HepG2 (cell line): ENCODE results near the gene MBLAC2. TPM values are rescaled to one million over a fixed set of nuclear protein-coding genes. Genes with fewer than 3 reads are reported as not detected.

ENCODE experiments used
- BCL6 ChIP-seq: IDR thresholded peaks from 2 replicates; pipeline ENCODE4 v1.6.1; 2016; ENCODE audit warnings: missing genetic modification reagents, missing compliant biosample characterization
- ELF1 ChIP-seq: sonication (generic); formaldehyde crosslinking; IDR thresholded peaks from 2 replicates; pipeline ENCODE4 v1.4.0; 2020; ENCODE audit warnings: missing genetic modification reagents
- GABPB1 ChIP-seq: IDR thresholded peaks from 2 replicates; pipeline ENCODE4 v1.6.1; 2016; ENCODE audit warnings: mild to moderate bottlenecking, missing genetic modification reagents, moderate library complexity, missing compliant biosample characterization
- HMGA1 ChIP-seq: sonication (generic); formaldehyde crosslinking; conservative IDR thresholded peaks from 2 replicates; pipeline ENCODE4 v1.4.0; 2020; ENCODE audit warnings: missing genetic modification reagents
- IKZF1 ChIP-seq: fragments of 450-650 bp; IDR thresholded peaks from 2 replicates; pipeline ENCODE4 v1.7.1; 2016
- KDM5B ChIP-seq: sonication (generic); formaldehyde crosslinking; IDR thresholded peaks from 2 replicates; pipeline ENCODE4 v1.4.0; 2020; ENCODE audit warnings: missing genetic modification reagents, mild to moderate bottlenecking, borderline replicate concordance
- MED8 ChIP-seq: sonication (generic); formaldehyde crosslinking; IDR thresholded peaks from 2 replicates; pipeline ENCODE4 v1.8.1; 2023; ENCODE audit warnings: mild to moderate bottlenecking, missing genetic modification reagents; ENCODE audit not compliant: insufficient replicate concordance
- MLLT10 ChIP-seq: sonication (generic); formaldehyde crosslinking; IDR thresholded peaks from 2 replicates; pipeline ENCODE4 v1.4.0; 2020; ENCODE audit warnings: missing genetic modification reagents
- NKX3-1 ChIP-seq: sonication (generic); formaldehyde crosslinking; IDR thresholded peaks from 2 replicates; pipeline ENCODE4 v1.5.0; 2020; ENCODE audit warnings: missing genetic modification reagents
- SOX5 ChIP-seq: IDR thresholded peaks from 2 replicates; pipeline ENCODE4 v1.6.1; 2016; ENCODE audit warnings: borderline replicate concordance
- ZNF232 ChIP-seq: sonication (generic); formaldehyde crosslinking; IDR thresholded peaks from 2 replicates; pipeline ENCODE4 v1.4.0; 2020; ENCODE audit warnings: missing genetic modification reagents, borderline replicate concordance
- ZNF460 ChIP-seq: sonication (generic); formaldehyde crosslinking; IDR thresholded peaks from 2 replicates; pipeline ENCODE4 v1.5.1; 2020; ENCODE audit warnings: missing genetic modification reagents, mild to moderate bottlenecking, borderline replicate concordance
- ZNF549 ChIP-seq: sonication (generic); formaldehyde crosslinking; IDR thresholded peaks from 2 replicates; pipeline ENCODE4 v1.5.0; 2020; ENCODE audit warnings: missing genetic modification reagents
- polyA plus RNA-seq, 8 experiments: library from polyadenylated mRNA; depleted of rRNA in 3 of 8; stranded (reverse) in 7 of 8; unstranded in 1 of 8; fragments of >200 nt; fragmentation: Illumina TruSeq in 4 of 8; extraction: Trizol in 4 of 8; gene quantifications; 2 replicates each; pipeline versions ENCODE4 v1.2.1 to v1.2.3, GENCODE V29; 2011 to 2016; ENCODE audit warnings: low read depth in 4 of 8, missing spikeins in 1 of 8, mixed read lengths in 1 of 8; ENCODE audit not compliant: insufficient read depth in 1 of 8
- total RNA-seq, 5 experiments: library from RNA; depleted of rRNA; stranded (reverse); fragments of >200 nt; fragmentation: Illumina TruSeq; extraction: Trizol; gene quantifications; 2 replicates each; pipeline ENCODE4 v1.2.3, GENCODE V29; 2016; ENCODE audit warnings: low read depth in 1 of 5
- TF ChIP-seq, protein P1 (sequence below): IDR thresholded peaks from 2 replicates; pipeline ENCODE4 v1.6.1; 2018; ENCODE audit warnings: missing genetic modification reagents
- TF ChIP-seq, protein P2 (sequence below): sonication (generic); formaldehyde crosslinking; IDR thresholded peaks from 2 replicates; pipeline ENCODE4 v1.8.0; 2022; ENCODE audit warnings: low read depth, missing genetic modification reagents
- TF ChIP-seq, protein P3 (sequence below): sonication (generic); formaldehyde crosslinking; IDR thresholded peaks from 2 replicates; pipeline ENCODE4 v1.4.0; 2020; ENCODE audit warnings: missing genetic modification reagents
- TF ChIP-seq, protein P4 (sequence below): sonication (generic); formaldehyde crosslinking; IDR thresholded peaks from 2 replicates; pipeline ENCODE4 v1.5.0; 2020; ENCODE audit warnings: mild to moderate bottlenecking, low read depth, missing genetic modification reagents, borderline replicate concordance
- TF ChIP-seq, protein P5 (sequence below): sonication (generic); formaldehyde crosslinking; IDR thresholded peaks from 2 replicates; pipeline ENCODE4 v1.4.0; 2020; ENCODE audit warnings: mild to moderate bottlenecking, missing genetic modification reagents, borderline replicate concordance
- TF ChIP-seq, protein P6 (sequence below): sonication (generic); formaldehyde crosslinking; IDR thresholded peaks from 2 replicates; pipeline ENCODE4 v1.4.0; 2020; ENCODE audit warnings: missing genetic modification reagents, borderline replicate concordance

The MBLAC2 gene
- total and polyA plus RNA-seq, 2 of the 13 experiments (the other 11 are each of a cell fraction or from before 2014, with no cell fraction given), result 2.9 to 4.1 TPM

DNA sequence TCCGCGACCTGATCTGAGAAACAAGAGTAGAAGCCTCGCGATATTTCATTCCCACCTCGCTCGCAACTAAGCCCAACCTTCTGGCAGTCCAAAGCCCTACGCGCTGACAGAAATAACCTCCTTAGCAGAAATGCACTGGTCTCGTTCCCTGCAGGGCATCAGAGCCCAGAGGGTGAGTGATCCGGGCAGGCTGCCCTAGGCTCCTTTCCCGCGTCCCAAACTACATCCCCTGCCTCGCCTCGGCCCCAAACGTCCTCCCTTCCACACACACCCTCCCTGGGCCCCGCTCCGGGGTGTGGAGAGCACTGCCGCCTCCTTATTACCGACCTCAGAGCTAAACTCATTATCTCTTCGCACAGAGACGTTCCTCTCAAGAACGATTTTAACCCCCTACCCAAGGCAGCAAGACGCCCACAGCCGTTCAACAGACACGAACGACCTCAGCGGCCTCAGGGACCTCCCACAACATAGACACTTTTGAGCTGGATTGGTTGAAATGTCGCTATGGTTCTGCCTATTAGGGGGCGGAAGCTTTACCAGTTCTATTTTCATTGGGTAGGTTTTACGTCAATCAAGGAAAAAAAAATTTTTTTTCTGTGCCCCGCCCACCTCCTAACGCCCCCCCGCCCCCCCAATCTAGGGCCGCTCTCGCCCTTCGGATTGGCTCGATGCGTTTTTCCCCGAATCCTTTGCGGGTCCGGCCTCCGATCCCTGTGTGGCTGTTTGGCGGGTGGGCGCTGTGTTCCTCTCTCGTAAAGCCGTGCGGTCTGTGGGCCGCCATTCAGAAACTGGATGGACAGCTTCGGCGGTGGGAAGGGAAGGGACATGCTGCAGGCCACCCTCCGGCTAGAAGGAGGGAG is 65.0 kb downstream of the MBLAC2 start, which contains the start of gene CETN3 (continued):
- TF ChIP-seq BCL6 (CRISPR knock-in tag) (no peak), NKX3-1 (CRISPR knock-in tag) (peak; percentile 41; the same call in 1 of the 2 replicates), MED8 (peak; percentile 54), ELF1 (CRISPR knock-in tag) (peak; percentile 46; the same call in 1 of the 2 replicates), SOX5 (CRISPR knock-in tag) (peak; percentile 59), HMGA1 (CRISPR knock-in tag) (no peak), ZNF549 (CRISPR knock-in tag) (no peak), GABPB1 (CRISPR knock-in tag) (peak; percentile 60), MLLT10 (CRISPR knock-in tag) (no peak), ZNF460 (CRISPR knock-in tag) (no peak), IKZF1 (no peak), ZNF232 (CRISPR knock-in tag) (peak; percentile 69; the same call in 1 of the 2 replicates), KDM5B (CRISPR knock-in tag) (peak; percentile 67; the same call in 1 of the 2 replicates)
- TF ChIP-seq, protein P1, sequence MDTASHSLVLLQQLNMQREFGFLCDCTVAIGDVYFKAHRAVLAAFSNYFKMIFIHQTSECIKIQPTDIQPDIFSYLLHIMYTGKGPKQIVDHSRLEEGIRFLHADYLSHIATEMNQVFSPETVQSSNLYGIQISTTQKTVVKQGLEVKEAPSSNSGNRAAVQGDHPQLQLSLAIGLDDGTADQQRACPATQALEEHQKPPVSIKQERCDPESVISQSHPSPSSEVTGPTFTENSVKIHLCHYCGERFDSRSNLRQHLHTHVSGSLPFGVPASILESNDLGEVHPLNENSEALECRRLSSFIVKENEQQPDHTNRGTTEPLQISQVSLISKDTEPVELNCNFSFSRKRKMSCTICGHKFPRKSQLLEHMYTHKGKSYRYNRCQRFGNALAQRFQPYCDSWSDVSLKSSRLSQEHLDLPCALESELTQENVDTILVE (CRISPR knock-in tag), result no peak; the same call in 1 of the 2 replicates
- TF ChIP-seq, protein P2, sequence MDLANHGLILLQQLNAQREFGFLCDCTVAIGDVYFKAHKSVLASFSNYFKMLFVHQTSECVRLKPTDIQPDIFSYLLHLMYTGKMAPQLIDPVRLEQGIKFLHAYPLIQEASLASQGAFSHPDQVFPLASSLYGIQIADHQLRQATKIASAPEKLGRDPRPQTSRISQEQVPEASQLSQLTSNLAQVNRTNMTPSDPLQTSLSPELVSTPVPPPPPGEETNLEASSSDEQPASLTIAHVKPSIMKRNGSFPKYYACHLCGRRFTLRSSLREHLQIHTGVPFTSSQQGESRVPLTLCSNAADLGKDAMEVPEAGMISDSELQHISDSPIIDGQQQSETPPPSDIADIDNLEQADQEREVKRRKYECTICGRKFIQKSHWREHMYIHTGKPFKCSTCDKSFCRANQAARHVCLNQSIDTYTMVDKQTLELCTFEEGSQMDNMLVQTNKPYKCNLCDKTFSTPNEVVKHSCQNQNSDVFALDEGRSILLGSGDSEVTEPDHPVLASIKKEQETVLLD (CRISPR knock-in tag), result no peak
- TF ChIP-seq, protein P3, sequence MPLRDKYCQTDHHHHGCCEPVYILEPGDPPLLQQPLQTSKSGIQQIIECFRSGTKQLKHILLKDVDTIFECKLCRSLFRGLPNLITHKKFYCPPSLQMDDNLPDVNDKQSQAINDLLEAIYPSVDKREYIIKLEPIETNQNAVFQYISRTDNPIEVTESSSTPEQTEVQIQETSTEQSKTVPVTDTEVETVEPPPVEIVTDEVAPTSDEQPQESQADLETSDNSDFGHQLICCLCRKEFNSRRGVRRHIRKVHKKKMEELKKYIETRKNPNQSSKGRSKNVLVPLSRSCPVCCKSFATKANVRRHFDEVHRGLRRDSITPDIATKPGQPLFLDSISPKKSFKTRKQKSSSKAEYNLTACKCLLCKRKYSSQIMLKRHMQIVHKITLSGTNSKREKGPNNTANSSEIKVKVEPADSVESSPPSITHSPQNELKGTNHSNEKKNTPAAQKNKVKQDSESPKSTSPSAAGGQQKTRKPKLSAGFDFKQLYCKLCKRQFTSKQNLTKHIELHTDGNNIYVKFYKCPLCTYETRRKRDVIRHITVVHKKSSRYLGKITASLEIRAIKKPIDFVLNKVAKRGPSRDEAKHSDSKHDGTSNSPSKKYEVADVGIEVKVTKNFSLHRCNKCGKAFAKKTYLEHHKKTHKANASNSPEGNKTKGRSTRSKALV (CRISPR knock-in tag), result peak; percentile 65; the same call in 1 of the 2 replicates
- TF ChIP-seq, protein P4, sequence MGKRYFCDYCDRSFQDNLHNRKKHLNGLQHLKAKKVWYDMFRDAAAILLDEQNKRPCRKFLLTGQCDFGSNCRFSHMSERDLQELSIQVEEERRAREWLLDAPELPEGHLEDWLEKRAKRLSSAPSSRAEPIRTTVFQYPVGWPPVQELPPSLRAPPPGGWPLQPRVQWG, result no peak
- TF ChIP-seq, protein P5, sequence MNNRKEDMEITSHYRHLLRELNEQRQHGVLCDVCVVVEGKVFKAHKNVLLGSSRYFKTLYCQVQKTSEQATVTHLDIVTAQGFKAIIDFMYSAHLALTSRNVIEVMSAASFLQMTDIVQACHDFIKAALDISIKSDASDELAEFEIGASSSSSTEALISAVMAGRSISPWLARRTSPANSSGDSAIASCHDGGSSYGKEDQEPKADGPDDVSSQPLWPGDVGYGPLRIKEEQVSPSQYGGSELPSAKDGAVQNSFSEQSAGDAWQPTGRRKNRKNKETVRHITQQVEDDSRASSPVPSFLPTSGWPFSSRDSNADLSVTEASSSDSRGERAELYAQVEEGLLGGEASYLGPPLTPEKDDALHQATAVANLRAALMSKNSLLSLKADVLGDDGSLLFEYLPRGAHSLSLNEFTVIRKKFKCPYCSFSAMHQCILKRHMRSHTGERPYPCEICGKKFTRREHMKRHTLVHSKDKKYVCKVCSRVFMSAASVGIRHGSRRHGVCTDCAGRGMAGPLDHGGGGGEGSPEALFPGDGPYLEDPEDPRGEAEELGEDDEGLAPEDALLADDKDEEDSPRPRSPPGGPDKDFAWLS (CRISPR knock-in tag), result no peak
- TF ChIP-seq, protein P6, sequence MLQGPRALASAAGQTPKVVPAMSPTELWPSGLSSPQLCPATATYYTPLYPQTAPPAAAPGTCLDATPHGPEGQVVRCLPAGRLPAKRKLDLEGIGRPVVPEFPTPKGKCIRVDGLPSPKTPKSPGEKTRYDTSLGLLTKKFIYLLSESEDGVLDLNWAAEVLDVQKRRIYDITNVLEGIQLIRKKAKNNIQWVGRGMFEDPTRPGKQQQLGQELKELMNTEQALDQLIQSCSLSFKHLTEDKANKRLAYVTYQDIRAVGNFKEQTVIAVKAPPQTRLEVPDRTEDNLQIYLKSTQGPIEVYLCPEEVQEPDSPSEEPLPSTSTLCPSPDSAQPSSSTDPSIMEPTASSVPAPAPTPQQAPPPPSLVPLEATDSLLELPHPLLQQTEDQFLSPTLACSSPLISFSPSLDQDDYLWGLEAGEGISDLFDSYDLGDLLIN (CRISPR knock-in tag), result 0 out of 2 replicates have a peak, but pooled peaks have one; percentile 58
